Gastrocnemius medialis (tissue), 4 donors: ENCODE results near the gene OVOL1. TPM values are rescaled to one million over a fixed set of nuclear protein-coding genes. Genes with fewer than 3 reads are reported as not detected.

ENCODE experiments used
- ATAC-seq, 2 donors: fragments of 150-250 bp; one replicate each; pipeline ENCODE4 v1.9.1; 2016
- DNase-seq, 2 donors: peaks; one replicate each; pipeline ENCODE4 v3.0.0-alpha.2; 2019
- H3K27ac ChIP-seq, 4 donors: fragments of 200-600 bp; sonication (generic); 1 replicate in 1 of 4; 2 replicates in 3 of 4; pipeline ENCODE4 v1.5.1; 2016 to 2018; ENCODE audit warnings: mild to moderate bottlenecking in 2 of 4, moderate library complexity in 1 of 4
- H3K27me3 ChIP-seq, 3 donors: fragments of 200-600 bp; sonication (generic) in 2 of 3; 1 replicate in 1 of 3; 2 replicates in 2 of 3; pipeline versions ENCODE4 v1.5.1 to v1.6.0; 2016 to 2019; ENCODE audit warnings: mild to moderate bottlenecking in 1 of 3, moderate library complexity in 1 of 3
- H3K36me3 ChIP-seq, 2 donors: fragments of 200-600 bp; sonication (generic) in 1 of 2; one replicate each; pipeline ENCODE4 v1.5.1; 2017 to 2018
- H3K4me1 ChIP-seq, 2 donors: fragments of 200-600 bp; sonication (generic) in 1 of 2; one replicate each; pipeline ENCODE4 v1.5.1; 2016 to 2017; ENCODE audit warnings: mild to moderate bottlenecking in 2 of 2
- H3K4me3 ChIP-seq, 4 donors: fragments of 200-600 bp; sonication (generic) in 3 of 4; 1 replicate in 1 of 4; 2 replicates in 3 of 4; pipeline ENCODE4 v1.5.1; 2016 to 2019; ENCODE audit warnings: mild to moderate bottlenecking in 2 of 4
- H3K9me3 ChIP-seq, 3 donors: fragments of 200-600 bp; sonication (generic) in 2 of 3; 1 replicate in 1 of 3; 2 replicates in 2 of 3; pipeline ENCODE4 v1.5.1; 2016 to 2019
- POLR2A ChIP-seq, 2 donors: fragments of 450-650 bp; IDR thresholded peaks; one replicate each; pipeline ENCODE4 v1.6.1; 2017; ENCODE audit warnings: antibody characterized with exemption in 2 of 2, mild to moderate bottlenecking in 2 of 2, moderate library complexity in 2 of 2
- in situ Hi-C, 4 donors: fragments of 200-750 bp; cut with MboI; loops; one replicate each; pipeline versions ENCODE4 v1.15.0 to v1.8.0; 2017; ENCODE audit warnings: low sequenced_read_pairs in 4 of 4
- intact Hi-C: fragments of 100-400 bp; cut with DNase I; formaldehyde crosslinking; loops from one replicate; pipeline ENCODE4 v1.15.1; 2023; ENCODE audit warnings: low total_unique reads
- total RNA-seq, 4 donors: library from RNA; depleted of rRNA; stranded (reverse); fragments of >200 nt; gene quantifications; one replicate each; pipeline versions ENCODE4 v1.1.0 to v1.2.3, GENCODE V29; 2016
- TF ChIP-seq, protein P1 (sequence below), 5 experiments: fragments of 450-650 bp in 3 of 5; fragments of 200-600 bp in 2 of 5; sonication (generic) in 2 of 5; IDR thresholded peaks in 4 of 5; conservative IDR thresholded peaks in 1 of 5; 1 replicate in 4 of 5; 2 replicates in 1 of 5; pipeline ENCODE4 v1.5.1; 2016 to 2019; ENCODE audit warnings: antibody characterized with exemption in 5 of 5, mild to moderate bottlenecking in 3 of 5, moderate library complexity in 3 of 5

Gene OVOL1
- total RNA-seq, 4 donors from 2014 or later: 0.15 TPM; not detected in 3

GRCh38 chr11:65817312-65817834 is 30.5 kb downstream of the OVOL1 start:
- TF ChIP-seq, protein P1, sequence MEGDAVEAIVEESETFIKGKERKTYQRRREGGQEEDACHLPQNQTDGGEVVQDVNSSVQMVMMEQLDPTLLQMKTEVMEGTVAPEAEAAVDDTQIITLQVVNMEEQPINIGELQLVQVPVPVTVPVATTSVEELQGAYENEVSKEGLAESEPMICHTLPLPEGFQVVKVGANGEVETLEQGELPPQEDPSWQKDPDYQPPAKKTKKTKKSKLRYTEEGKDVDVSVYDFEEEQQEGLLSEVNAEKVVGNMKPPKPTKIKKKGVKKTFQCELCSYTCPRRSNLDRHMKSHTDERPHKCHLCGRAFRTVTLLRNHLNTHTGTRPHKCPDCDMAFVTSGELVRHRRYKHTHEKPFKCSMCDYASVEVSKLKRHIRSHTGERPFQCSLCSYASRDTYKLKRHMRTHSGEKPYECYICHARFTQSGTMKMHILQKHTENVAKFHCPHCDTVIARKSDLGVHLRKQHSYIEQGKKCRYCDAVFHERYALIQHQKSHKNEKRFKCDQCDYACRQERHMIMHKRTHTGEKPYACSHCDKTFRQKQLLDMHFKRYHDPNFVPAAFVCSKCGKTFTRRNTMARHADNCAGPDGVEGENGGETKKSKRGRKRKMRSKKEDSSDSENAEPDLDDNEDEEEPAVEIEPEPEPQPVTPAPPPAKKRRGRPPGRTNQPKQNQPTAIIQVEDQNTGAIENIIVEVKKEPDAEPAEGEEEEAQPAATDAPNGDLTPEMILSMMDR (IDR thresholded peaks at IDR 0.05 in 4 of 5, conservative IDR thresholded peaks at IDR 0.05 in 1 of 5): no peak
- DNase-seq: no peak
- H3K36me3 ChIP-seq: no peaks in the 10 kb centered on the region
- intact Hi-C loops (no loop called here), in situ Hi-C loops (loop anchor here in 3 of 4 donors (5.0 kb wide), 2 partner anchors 45 to 105 kb away; partner anchors contain the start of gene KAT5 (in 2 of the 3))
- H3K27me3 ChIP-seq: no peaks in the 10 kb centered on the region
- peak overlapping the region; percentile 56 to 80 (median 64) for H3K27ac ChIP-seq
- H3K4me3 ChIP-seq: peak overlapping the region; percentile 43 to 82 (median 68)
- peaks cover 5 to 6% of the 10 kb centered on the region in 2 donors for H3K4me1 ChIP-seq
- H3K9me3 ChIP-seq: no peaks in the 10 kb centered on the region
- no peak for ATAC-seq

- in situ Hi-C loops: loop anchor here in 3 of 4 donors (5.0 kb wide), 2 partner anchors 46 to 106 kb away; partner anchors contain the start of gene KAT5 (in 2 of the 3)
- H3K4me3 ChIP-seq: peak overlapping the region; percentile 43 to 82 (median 68)
- H3K27ac ChIP-seq: peak overlapping the region; percentile 56 to 80 (median 64)
- peaks cover 5 to 6% of the 10 kb centered on the region in 2 donors for H3K4me1 ChIP-seq
- no peaks in the 10 kb centered on the region for H3K9me3 ChIP-seq
- no peaks in the 10 kb centered on the region for H3K36me3 ChIP-seq
- intact Hi-C loops: loop anchor here (1.0 kb wide), 4 partner anchors 38 to 112 kb away; partner anchors contain the start of genes AP5B1 and KAT5
- H3K27me3 ChIP-seq: no peaks in the 10 kb centered on the region
- DNase-seq: peak; percentile 84 to 88
- peak; percentile 97 for ATAC-seq
- peak in 1 of 2 donors; percentile 49 for TF ChIP-seq POLR2A (IDR thresholded peaks at IDR 0.05)
- TF ChIP-seq, protein P1 (IDR thresholded peaks at IDR 0.05 in 4 of 5, conservative IDR thresholded peaks at IDR 0.05 in 1 of 5): peak; percentile 95 to 100 (median 96)
Measured at GRCh38 chr11:65817835-65818680, 31.2 kb downstream of the OVOL1 start.

DNA sequence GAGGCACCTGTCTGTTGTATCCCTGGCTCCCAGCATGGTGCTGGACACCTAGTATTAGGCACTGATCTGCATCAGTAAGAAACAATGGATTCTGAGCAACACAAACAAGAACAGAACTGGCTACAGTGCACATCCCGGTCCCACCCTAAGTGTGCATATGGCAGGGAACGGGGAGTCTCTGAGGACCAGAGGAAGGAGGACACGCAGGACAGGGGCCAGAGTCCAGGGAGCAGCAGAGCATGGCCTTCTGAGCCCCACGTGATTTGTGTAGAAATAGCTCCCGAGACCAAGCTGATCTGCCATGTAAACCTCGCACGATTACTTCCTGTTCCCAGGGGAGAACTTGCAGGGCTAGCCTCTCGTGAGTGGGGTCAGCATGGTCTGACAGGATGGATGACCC is 34.2 kb downstream of the OVOL1 start:
- peaks cover 5 to 6% of the 10 kb centered on the region in 2 donors for H3K4me1 ChIP-seq
- DNase-seq: no peak
- no peaks in the 10 kb centered on the region for H3K27me3 ChIP-seq
- no peak for TF ChIP-seq POLR2A (IDR thresholded peaks at IDR 0.05)
- TF ChIP-seq, protein P1 (IDR thresholded peaks at IDR 0.05 in 4 of 5, conservative IDR thresholded peaks at IDR 0.05 in 1 of 5): no peak
- H3K36me3 ChIP-seq: no peaks in the 10 kb centered on the region
- no peak overlapping the region for H3K27ac ChIP-seq
- ATAC-seq: no peak
- H3K9me3 ChIP-seq: no peaks in the 10 kb centered on the region
- intact Hi-C loops (no loop called here), in situ Hi-C loops (loop anchor here in 2 of 4 donors (5.0 kb wide), 2 partner anchors 109 to 114 kb away; partner anchors contain the start of gene KAT5 (in 1 of the 2))
- H3K4me3 ChIP-seq: no peak overlapping the region

- in situ Hi-C loops: loop anchor here in 2 of 4 donors (5.0 kb wide), 2 partner anchors 111 to 116 kb away; partner anchors contain the start of gene KAT5 (in 1 of the 2)
- intact Hi-C loops: no loop called here
- DNase-seq (no peak), ATAC-seq (no peak)
- no peak overlapping the region for H3K4me3 ChIP-seq
- no peaks in the 10 kb centered on the region for H3K27me3 ChIP-seq
- no peak for TF ChIP-seq POLR2A (IDR thresholded peaks at IDR 0.05)
- no peak overlapping the region for H3K27ac ChIP-seq
- H3K9me3 ChIP-seq: no peaks in the 10 kb centered on the region
- no peaks in the 10 kb centered on the region for H3K36me3 ChIP-seq
- no peaks in the 10 kb centered on the region for H3K4me1 ChIP-seq
Measured at GRCh38 chr11:65822776-65823528, 36.1 kb downstream of the OVOL1 start.
